Measurements from ENCODE around the gene OR10P1.

DNA sequence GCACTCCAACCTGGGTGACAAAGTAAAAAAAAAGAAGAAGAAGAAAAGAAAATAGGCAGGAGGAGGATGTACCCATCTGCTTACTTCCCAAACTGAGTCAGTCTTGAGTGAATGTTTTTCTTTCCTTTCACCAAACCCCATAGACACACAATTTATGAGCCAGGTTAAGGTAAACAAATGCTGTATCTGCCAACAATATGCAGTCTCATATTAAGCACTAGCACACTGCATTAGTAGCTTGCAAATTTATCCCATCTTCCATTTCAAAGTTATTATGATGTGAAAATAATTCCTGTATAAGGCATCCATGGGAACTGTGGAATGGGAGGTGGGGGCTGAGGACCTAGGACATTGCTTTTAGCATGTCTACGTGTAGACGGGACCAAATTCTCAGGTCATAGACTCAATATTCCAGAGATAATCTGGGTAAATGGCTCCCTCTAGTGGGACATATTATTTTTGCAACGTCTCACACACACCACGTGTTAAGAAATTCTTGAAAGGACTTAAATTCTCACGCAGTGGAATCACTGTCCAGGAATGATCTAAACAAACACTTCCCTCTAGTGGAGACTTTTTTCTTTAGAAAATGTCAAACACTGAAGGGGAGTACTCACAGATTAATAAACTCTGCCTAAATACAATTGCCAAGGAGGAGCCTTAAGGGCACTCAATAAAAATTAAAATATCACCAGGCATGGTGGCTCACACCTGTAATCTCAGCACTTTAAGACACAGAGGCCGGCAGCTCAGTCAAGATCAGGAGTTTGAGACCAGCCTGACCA is 17.1 kb upstream of the OR10P1 start:
- peak; percentile 73 for TF ChIP-seq RAD21 (IDR thresholded peaks at IDR 0.05; ENCODE audit: low read length)
- TF ChIP-seq, protein P1, sequence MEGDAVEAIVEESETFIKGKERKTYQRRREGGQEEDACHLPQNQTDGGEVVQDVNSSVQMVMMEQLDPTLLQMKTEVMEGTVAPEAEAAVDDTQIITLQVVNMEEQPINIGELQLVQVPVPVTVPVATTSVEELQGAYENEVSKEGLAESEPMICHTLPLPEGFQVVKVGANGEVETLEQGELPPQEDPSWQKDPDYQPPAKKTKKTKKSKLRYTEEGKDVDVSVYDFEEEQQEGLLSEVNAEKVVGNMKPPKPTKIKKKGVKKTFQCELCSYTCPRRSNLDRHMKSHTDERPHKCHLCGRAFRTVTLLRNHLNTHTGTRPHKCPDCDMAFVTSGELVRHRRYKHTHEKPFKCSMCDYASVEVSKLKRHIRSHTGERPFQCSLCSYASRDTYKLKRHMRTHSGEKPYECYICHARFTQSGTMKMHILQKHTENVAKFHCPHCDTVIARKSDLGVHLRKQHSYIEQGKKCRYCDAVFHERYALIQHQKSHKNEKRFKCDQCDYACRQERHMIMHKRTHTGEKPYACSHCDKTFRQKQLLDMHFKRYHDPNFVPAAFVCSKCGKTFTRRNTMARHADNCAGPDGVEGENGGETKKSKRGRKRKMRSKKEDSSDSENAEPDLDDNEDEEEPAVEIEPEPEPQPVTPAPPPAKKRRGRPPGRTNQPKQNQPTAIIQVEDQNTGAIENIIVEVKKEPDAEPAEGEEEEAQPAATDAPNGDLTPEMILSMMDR (conservative IDR thresholded peaks at IDR 0.05; ENCODE audit: low read depth, low read length), result peak; percentile 97
- TF ChIP-seq NFE2L2 (IDR thresholded peaks at IDR 0.05; ENCODE audit: low read depth, low read length), result no peak
- TF ChIP-seq MXI1 (IDR thresholded peaks at IDR 0.05; ENCODE audit: borderline replicate concordance, low read depth, low read length), result peak; percentile 38; the same call in 1 of the 2 replicates
- TF ChIP-seq FOS (IDR thresholded peaks at IDR 0.05; ENCODE audit: low read depth, low read length), result 0 out of 2 replicates have a peak, but pooled peaks have one; percentile 29
- no peak for TF ChIP-seq POLR2A (IDR thresholded peaks at IDR 0.05; ENCODE audit: low read depth, low read length)
- 0 out of 2 replicates have a peak, but pooled peaks have one; percentile 16 for TF ChIP-seq BHLHE40 (IDR thresholded peaks at IDR 0.05; ENCODE audit: low read depth, low read length)
- TF ChIP-seq, protein P2, sequence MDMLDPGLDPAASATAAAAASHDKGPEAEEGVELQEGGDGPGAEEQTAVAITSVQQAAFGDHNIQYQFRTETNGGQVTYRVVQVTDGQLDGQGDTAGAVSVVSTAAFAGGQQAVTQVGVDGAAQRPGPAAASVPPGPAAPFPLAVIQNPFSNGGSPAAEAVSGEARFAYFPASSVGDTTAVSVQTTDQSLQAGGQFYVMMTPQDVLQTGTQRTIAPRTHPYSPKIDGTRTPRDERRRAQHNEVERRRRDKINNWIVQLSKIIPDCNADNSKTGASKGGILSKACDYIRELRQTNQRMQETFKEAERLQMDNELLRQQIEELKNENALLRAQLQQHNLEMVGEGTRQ (IDR thresholded peaks at IDR 0.05; ENCODE audit: low read depth, low read length), result peak; percentile 89
- no peak for TF ChIP-seq MAFK (IDR thresholded peaks at IDR 0.05; ENCODE audit: low read depth, low read length)
- peak; percentile 59 for TF ChIP-seq SMC3 (IDR thresholded peaks at IDR 0.05; ENCODE audit: low read depth, low read length)
- no peak for TF ChIP-seq RCOR1 (IDR thresholded peaks at IDR 0.05; ENCODE audit: insufficient replicate concordance, low read length)
- peak; percentile 21; the same call in 1 of the 2 replicates for TF ChIP-seq CEBPB (IDR thresholded peaks at IDR 0.05; ENCODE audit: low read depth, low read length)
